ENCODE measurements around the gene CORO7.

DNA sequence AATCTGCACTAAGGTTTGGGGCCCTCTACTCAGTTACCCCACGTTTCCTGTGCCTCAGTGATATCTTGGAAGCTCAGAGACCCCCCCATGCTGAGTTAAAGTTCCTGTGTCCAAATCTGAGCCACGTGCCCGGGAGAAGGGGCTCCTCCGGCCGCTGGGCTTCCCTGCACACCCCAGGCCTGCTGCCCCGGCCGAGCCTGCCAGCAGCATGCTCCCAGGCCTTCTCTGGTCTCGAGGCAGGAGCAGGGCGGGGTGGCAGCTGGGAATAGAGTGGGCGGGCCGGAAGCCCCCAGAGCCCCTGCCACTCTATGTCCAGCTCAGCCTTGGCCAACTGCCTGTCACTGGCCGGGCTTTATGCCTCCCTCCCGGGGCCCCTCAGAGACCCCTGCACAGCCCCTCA is 50.4 kb downstream of the CORO7 start:
- TF ChIP-seq, protein P1, sequence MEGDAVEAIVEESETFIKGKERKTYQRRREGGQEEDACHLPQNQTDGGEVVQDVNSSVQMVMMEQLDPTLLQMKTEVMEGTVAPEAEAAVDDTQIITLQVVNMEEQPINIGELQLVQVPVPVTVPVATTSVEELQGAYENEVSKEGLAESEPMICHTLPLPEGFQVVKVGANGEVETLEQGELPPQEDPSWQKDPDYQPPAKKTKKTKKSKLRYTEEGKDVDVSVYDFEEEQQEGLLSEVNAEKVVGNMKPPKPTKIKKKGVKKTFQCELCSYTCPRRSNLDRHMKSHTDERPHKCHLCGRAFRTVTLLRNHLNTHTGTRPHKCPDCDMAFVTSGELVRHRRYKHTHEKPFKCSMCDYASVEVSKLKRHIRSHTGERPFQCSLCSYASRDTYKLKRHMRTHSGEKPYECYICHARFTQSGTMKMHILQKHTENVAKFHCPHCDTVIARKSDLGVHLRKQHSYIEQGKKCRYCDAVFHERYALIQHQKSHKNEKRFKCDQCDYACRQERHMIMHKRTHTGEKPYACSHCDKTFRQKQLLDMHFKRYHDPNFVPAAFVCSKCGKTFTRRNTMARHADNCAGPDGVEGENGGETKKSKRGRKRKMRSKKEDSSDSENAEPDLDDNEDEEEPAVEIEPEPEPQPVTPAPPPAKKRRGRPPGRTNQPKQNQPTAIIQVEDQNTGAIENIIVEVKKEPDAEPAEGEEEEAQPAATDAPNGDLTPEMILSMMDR (IDR thresholded peaks at IDR 0.05 in 4 of 5, conservative IDR thresholded peaks at IDR 0.05 in 1 of 5), result no peak
- TF ChIP-seq POLR2A (IDR thresholded peaks at IDR 0.05), result no peak
